Measurements from ENCODE around the gene TMEM248. TPM values are rescaled to one million over a fixed set of nuclear protein-coding genes. Genes with fewer than 3 reads are reported as not detected.
"Not testable (repeated sequence)": the region's sequence is repeated elsewhere in the genome, so short reads cannot be mapped to it uniquely, and the experiment has no call there.

Gene TMEM248, protein sequence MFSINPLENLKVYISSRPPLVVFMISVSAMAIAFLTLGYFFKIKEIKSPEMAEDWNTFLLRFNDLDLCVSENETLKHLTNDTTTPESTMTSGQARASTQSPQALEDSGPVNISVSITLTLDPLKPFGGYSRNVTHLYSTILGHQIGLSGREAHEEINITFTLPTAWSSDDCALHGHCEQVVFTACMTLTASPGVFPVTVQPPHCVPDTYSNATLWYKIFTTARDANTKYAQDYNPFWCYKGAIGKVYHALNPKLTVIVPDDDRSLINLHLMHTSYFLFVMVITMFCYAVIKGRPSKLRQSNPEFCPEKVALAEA
- 158 and 193 TPM in 2 replicates for total RNA-seq (2014; rRNA removed; shearing (Covaris generic))

DNA sequence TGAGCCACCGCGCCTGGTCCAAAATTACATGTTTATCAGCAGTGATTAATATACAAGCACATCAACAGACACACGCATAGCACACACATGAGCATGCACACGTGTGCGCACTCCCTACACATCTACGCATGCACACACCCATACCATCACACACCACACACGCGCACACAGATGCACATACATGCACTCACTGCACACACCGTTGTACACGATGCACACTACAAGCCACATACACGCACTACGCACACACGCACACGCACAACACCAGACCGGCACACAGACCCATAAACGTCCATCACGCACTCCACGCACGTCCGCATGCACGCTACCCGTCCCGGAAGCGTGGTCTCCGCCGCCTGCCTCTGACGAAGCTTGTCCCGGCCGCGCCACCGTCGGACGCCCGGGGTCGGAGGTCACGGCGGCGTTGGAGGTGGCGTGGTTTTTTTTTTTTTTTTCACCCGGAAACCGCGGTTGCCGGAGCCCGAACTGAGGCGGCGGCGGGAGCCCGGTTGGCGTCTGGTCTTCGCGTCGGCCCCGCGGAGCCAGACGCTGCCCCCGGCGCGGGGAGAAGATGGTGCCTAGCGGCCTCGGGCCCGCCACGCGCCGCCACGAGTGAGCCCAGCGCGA, at the start of gene TMEM248:
Gene TMEM248, plus strand, starts transcription at position 457 of the 627 bp plus-strand sequence. CDS start 20,641 bp downstream, outside the sequence.
- DNase-seq (ENCODE audit: low read depth), result peak; percentile 83

DNA sequence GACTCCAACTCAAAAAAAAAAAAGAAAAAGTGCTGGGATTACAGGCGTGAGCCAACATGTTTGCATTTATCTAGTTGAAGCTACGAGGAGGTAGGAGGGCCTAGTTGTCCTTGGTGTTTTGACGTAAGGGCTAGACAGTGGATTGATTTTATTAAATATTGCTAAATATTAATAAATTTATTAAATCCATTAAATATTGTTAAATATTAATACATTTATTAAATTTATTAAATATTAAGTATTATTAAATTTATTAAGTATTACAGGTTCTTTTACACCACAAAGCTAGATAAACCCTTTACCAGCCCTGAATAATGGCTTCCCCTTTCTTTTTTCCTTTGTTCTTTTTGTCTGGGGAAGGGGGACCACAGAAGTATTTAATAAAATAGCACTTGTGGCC, 47.5 kb upstream of the TMEM248 start:
- DNase-seq (ENCODE audit: low read depth), result no peak

DNA sequence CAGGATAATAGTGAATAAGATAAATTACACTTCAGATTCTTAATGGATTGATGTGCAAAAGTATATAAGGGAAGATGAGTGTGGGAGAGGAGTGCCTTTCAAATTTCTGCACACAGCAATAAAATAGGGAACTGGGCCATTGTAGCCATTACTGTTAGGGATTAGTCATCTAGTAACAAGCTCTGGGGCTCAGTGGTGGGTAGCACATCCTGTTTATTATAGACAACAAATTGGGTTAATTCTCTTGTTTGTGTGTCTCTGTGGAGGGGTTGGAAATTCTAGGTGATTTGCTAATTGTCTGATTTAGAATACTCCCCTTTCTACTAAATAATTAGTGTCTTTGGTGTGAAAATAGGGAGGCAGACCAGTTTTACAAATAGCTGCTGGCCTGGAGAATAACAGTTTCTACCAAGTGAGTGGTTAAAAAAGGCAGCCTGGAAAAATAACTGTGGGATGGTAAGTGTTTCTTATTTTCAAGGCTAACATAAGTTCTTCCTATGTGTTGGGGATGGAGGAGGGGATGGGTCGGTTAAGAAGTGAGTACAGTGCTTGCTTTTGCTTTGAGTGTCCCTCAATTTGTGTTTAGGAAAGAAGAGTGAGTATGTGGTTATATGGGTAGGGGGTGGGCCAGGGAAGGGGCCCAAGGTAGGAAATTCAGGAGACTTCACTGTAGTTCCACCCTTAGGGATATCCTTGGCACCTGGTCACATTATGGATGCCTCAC, 43.3 kb upstream of the TMEM248 start:
- peak; percentile 27 for DNase-seq (ENCODE audit: low read depth)

DNA sequence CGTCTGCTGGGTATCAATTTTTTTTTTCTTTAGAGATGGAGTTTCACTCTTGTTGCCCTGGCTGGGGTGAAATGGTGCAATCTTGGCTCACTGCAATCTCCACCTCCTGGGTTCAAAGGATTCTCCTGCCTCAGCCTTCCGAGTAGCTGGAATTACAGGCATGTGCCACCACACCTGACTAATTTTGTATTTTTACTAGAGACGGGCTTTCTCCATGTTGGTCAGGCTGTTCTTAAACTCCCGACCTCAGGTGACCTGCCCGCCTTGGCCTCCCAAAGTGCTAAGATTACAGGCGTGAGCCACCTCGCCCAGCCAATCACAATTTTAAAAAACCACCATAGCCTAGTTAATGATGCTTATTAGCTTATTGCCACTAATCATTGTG, 42.7 kb upstream of the TMEM248 start:
- DNase-seq (ENCODE audit: low read depth), result not testable (repeated sequence)

DNA sequence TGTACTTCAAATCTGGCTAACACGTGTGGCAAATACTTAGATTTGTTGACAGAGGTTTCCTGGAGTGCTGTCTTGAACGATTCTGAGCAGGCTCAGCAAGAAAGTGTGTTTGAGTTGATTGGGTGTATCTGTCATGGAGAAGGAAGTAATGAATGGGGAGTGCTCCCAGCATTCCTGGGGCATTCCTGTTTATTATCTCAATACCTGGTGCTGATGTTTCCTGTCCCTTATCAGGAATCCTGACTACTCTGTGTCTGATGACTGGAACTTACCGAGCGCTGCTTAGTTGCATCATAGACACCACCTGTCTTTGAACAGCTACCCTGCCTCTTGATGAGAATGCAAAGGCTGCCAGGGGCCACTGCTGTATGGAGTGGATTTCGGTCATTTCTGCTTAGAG, 41.0 kb upstream of the TMEM248 start:
- DNase-seq (ENCODE audit: low read depth), result no peak

DNA sequence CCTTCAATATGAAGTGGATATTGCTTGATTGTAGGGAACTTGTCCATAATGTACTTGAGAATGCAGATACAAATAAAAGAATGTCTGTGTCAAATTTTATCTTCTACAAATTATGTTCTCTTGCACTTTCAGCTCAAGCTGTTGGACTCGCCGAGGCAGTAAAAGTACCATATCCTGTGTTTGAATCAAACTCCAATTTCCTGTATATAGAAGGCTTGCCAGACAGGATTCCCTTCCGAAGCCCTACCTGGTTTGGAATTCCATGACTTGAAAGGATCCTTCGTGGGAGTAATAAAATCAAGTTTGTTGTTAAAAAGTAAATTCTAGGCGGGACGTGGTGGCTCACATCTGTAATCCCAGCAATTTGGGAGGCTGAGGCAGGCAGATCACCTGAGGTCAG, 40.4 kb upstream of the TMEM248 start:
- not testable (repeated sequence) for DNase-seq (ENCODE audit: low read depth)

DNA sequence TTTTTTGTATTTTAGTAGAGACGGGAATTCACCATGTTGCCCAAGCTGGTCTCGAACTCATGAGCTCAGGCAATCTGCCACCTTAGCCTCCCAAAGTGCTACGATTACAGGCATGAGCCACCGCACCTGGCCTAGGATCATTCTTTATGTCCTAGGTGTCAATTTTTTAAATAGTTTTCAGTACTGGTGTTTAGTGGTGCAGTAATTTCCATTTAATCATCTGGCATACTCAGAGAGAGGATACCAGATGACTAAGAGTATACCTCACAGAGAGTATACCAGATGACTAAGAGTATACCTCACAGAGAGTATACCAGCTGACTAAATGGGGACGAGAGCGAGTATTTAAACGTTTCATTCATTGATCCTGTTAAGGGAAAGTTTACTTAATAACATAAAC, 37.3 kb upstream of the TMEM248 start:
- DNase-seq (ENCODE audit: low read depth), result peak; percentile 53

DNA sequence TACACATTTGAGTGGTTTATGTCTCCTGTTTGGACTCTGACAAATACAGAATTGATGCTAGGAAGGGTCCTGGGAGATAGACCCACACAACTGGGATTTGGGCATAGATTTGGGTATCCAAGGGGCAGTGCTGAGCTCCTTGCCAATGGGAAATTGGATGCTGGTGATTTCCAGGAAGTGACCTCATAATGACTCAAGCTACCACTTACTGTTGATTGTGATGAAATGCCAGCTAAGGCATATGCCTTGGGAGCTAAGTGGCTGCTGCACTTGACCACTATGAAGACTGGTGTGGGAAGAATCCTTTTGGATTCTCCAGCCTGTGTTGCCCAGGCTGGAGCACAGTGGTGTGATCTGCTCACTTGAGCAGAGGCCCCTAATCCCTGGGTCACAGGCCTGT, 36.5 kb upstream of the TMEM248 start:
- DNase-seq (ENCODE audit: low read depth), result peak; percentile 57

DNA sequence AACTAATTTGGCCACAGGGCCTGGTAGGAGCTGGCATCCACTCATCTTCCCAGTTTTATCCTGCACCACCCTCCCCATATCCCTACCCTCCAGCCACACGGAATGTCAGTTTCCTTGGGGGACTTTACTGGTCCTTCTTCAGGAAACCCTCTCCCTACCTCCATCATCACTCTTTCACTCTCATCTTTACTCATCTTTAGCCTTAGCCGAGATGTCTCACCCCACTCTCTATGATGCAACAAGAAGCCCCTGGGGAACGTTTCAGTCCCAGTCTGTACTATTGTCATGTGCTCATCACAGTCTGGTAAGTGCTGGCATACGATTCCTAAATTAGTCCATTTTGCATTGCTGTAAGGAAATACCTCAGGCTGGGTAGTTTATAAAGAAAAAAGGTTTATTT, 34.9 kb upstream of the TMEM248 start:
- DNase-seq (ENCODE audit: low read depth), result no peak

DNA sequence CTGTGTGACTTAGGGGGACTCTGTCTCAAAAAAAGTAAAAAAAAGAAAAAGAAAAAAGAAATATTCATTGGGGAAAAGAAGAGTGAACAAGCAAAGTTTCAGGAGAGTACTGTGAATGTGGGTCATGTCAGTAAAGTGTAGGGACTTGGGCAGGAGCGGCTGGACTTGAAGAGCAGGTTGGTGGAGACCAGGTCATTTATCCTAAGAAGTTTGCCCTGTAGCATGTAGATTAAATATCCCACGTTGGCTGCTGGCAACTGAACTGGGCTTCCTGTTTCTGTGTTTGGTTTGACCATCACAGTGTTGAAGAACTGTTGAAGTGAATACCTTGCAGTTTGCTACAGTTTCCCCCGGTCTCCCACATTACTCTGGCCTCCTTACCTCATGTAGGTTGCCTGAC, 32.8 kb upstream of the TMEM248 start:
- DNase-seq (ENCODE audit: low read depth), result not testable (repeated sequence)

DNA sequence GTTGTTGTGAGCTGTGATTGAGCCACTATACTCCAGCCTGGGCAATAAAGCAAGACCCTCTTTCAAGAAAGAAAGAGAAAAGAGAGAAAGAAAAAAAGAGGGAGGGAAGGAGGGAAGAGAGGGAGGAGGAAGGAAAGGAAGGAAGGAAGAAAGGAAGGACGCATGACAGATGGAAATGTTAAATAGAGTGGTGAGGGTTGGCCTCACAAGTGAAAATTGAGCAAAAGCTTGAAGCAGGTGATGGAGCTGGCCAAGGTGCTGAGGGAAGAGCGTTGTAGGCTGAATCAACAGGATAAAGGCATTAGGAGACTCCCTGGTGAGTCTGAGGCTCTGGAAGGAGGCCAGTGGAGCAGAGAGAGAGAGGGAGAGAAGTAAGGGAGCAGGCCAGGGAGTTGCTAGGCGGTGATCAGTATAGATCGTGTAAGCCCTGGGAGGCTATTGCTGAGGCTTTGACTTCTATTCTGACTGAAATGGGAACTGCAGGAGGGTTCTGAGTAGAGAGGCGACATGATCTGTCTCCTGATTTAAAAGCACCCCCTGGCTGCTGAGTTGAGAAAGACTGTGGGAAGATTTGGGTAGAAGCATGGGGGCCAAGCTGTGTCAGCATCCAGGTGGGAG, 26.5 kb upstream of the TMEM248 start:
- DNase-seq (ENCODE audit: low read depth), result peak; percentile 31

DNA sequence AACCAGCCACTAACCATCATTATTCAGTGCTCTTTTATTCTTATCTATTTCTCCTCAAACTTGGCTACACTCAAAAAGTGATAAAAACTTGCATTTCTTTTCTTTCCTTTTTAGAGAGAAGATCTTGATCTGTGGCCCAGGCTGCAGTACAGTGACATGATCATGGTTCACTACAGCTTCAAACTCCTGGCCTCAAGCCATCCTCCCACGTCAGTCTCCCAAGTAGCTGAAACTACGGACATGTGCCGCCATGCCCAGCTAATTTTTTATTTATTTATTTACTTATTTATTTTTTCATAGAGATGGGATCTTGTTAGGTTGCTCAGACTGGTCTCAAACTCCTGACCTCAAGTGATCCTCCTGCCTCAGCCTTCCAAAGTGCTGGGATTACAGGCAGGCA, 24.6 kb upstream of the TMEM248 start:
- no peak for DNase-seq (ENCODE audit: low read depth)

DNA sequence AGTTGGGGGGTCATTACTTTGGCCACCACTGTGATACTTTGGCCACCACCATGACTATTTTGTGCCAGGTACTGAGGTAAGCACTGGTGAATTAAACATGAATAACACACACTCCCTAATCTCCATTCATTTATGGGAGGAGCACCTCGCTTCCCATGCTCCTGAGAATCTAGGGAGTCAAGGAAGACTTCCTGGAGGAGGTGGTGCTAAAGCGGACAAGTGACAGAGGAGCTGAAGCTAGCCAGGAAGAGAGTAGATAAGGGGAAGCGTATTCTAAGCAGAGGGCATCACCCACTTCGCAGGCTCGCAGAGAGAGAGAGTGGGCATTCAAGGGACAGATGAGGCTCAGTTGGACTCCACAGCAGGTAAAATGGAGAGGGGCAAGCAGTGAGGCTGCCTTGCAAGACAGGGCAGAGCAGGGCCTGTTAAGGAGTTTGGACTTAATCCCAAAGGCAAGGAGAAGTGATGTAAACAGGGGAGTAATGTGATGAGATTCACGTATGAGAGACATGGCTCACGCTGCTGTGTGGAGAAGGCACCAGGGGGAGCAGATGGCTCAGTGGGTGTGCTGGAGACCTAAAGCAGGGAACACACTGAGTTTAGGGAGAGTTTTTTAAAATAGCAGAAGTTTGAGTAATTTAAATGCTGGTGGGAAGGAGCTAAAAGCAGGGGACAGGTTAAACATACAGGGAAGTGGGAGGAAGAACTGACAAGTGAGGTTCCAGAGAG, 21.3 kb upstream of the TMEM248 start:
- DNase-seq (ENCODE audit: low read depth), result no peak

DNA sequence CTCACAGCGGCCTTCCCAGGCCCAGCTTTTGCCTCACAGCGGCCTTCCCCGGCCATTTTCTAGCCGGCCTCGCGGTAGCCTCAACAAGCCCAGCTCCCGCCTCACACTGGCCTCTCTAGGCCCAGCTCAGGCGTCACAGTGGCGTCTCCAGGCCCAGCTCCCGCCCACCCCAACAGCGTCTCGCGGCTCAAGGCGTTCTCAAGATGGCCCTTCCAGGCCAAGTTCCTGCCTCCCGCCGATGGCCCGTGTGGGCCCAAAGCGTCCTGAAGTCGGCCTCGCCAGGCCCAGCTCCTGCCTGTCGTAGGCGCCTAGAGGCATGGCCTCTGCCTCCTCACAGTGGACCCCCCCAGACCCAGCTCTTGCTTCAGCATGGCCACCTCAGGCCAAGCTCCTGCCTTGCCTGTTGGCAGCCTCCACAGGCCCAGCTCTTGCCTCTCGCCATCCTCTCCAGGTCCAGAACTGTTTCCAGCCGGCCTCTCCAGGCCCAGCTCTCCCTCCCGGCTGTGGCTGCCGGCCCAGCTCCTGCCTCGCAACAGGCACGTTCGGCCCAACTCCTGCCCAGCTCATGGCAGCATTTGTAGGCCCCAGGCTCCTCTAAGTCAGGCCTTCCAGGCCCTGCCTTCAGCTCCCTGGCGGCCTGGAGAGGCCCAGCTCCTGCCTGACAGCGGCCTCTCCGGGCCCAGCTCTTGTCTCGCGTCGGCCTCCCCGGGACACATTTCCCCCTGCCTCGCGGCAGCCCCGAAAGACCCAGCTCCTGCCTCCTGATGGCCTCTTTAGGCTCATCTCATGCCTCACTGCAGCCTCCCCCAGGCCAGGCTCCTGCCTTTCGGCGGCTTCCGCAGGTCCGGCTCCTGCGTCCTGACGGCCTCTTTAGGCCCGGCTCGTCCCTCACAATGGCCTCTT, 18.8 kb upstream of the TMEM248 start:
- no peak for DNase-seq (ENCODE audit: low read depth)

DNA sequence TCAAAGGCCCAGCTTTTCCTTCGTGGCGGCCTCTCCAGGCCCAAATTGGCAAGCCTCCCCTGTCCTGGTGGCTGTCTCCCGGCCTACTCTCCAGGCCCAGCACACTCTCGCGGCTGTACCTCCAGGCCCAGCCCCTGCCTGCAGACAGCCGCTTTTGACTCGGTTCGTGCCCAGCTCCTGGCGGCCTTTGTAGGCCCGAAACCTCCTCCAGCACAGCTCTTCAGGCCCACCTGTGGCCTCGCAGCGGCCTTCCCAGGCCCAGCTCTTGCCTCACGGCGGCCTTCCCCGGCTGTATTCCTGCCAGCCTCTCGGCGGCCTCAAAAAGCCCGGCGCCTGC, 18.2 kb upstream of the TMEM248 start:
- no peak for DNase-seq (ENCODE audit: low read depth)

DNA sequence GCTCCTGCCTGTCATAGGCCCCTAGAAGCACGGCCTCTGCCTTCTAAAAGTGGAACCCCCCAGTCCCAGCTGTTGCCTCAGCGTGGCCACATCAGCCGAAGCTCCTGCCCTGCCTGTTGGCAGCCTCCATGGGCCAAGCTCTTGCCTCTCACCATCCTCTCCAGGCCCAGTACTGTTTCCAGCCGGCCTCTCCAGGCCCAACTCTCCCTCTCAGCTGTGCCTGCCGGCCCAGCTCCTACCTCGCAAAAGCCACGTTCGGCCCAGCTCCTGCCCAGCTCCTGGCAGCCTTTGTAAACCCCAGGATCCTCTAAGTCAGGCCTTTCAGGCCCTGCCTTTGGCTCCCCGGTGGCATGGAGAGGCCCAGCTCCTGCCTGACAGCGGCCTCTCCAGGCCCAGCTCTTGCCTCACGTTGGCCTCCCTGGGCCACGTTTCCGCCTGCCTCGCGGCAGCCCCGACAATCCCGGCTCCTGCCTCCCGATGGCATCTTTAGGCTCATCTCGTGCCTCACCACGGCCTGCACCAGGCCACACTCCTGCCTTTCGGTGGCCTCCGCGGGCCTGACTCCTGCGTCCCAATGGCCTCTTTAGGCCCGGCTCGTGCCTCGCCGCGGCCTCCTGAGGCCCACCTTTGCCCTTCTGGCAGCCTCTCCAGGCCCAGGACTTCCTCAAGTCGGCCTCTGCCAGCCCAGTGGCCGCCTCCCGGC, 17.5 kb upstream of the TMEM248 start:
- no peak for DNase-seq (ENCODE audit: low read depth)

DNA sequence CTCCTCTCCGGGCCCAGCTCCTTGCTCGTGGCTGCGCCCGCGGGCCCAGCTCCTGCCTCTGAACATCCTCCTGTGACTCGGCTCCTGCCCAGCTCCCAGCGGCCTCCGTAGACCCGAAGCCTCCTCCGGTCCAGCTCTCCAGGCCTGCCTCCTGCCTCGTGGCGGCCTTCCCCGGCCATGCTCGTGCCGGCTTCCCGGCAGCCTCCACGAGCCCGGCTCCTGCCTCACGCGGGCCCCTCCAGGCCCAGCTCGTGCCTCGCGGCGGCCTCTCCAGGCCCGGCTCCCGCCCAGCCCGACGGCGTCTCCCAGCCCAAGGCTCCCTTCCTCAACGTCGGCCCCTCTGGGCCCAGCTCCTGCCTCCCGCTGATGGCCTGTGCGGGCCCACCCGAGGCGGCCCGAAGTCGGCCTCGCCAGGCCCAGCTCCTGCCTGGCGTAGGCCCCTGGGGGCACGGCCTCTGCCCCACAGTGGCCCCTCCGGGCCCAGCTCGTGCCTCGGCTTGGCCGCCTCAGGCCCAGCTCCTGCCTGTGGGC, 16.9 kb upstream of the TMEM248 start:
- no peak for DNase-seq (ENCODE audit: low read depth)

DNA sequence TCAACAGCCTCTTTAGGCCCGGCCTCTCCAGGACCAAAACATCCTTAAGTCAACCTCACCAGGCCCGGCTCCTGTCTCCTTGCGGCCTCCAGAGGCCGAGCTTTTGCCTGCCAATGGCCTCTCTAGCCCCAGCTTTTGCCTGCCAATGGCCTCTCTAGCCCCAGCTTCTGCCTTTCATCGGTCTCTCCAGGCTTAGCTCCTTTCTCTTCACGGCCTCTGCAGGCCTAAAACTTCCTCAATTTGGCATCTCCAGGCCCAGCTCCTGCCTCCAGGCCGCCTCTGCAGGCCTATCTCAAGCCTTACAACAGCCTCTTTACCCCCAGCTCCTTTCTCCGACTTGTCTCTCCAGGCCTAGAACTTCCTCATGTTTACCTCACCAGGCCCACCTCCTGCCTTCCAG, 15.7 kb upstream of the TMEM248 start:
- no peak for DNase-seq (ENCODE audit: low read depth)

DNA sequence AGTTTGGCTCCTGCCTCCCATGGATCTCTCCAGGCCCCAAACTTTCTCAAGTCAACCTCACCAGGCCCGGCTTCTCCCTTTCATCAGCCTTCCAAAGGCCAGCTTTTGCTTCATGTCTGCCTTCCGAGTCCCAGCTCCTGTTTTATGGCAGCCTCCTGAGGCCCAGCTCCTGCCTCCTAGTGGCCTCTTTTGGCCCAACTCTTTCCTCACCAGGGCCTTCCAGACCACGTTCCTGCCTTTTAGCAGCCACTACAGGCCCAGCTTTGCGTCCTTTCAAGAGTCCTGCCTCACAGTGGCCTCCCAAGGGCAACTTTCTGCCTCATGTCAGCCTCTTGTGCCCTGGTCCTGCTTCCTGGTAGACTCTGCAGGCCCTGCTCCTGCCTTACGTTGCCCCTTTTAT, 15.3 kb upstream of the TMEM248 start:
- DNase-seq (ENCODE audit: low read depth), result no peak

DNA sequence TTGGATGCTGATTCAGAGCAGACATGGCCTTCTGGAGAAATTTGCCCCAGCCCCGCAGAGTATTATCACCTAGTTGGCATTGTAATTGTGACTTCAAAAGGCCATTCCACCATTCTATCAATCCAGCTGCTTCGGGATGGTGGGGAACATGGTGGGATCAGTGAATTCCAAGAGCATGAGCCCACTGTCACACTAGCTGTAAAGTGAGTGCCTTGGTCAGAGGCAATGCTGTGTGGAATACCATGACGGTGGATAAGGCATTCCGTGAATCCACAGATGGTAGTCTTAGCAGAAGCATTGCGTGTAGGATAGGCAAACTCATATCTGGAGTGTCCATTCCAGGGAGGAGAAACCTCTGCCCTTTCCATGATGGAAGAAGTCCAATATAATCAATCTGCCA, 13.3 kb upstream of the TMEM248 start:
- no peak for DNase-seq (ENCODE audit: low read depth)
